Neural cell (in vitro differentiated cells): Measurements from ENCODE around the gene ADAMTSL4. TPM values are rescaled to one million over a fixed set of nuclear protein-coding genes. Genes with fewer than 3 reads are reported as not detected.
"Not testable (repeated sequence)": the region's sequence is repeated elsewhere in the genome, so short reads cannot be mapped to it uniquely, and the experiment has no call there.

Experiments
- H2AFZ ChIP-seq: fragments of 200-600, 300-800 bp; sonication (generic), shearing (Covaris generic); 2 replicates; pipeline ENCODE4 v1.6.0; 2014; ENCODE audit warnings: low read depth, mild to moderate bottlenecking, antibody characterized with exemption, low read length, moderate library complexity
- H3F3A ChIP-seq: fragments of 200-600 bp; shearing (Covaris generic); 2 replicates; pipeline ENCODE4 v1.6.1; 2016; ENCODE audit warnings: mild to moderate bottlenecking, moderate library complexity, mixed read lengths, antibody characterized with exemption, low read length; ENCODE audit not compliant: insufficient read depth, poor library complexity, severe bottlenecking
- H3K27ac ChIP-seq: fragments of 200-600, 300-800 bp; sonication (generic), shearing (Covaris generic); 2 replicates; pipeline ENCODE4 v1.5.1; 2014; ENCODE audit warnings: mild to moderate bottlenecking, low read length, moderate library complexity
- H3K27me3 ChIP-seq: fragments of 300-800, 200-600 bp; sonication (generic), shearing (Covaris generic); 2 replicates; pipeline ENCODE4 v1.6.0; 2014; ENCODE audit warnings: mild to moderate bottlenecking, low read depth, low read length, moderate library complexity; ENCODE audit not compliant: insufficient read depth
- H3K36me3 ChIP-seq: fragments of 300-800, 200-600 bp; sonication (generic), shearing (Covaris generic); 2 replicates; pipeline ENCODE4 v1.5.1; 2014; ENCODE audit warnings: mild to moderate bottlenecking, antibody characterized with exemption, low read length, moderate library complexity; ENCODE audit not compliant: insufficient read depth
- H3K4me2 ChIP-seq: fragments of 300-800, 200-600 bp; sonication (generic), shearing (Covaris generic); 2 replicates; pipeline ENCODE4 v1.6.0; 2014; ENCODE audit warnings: mild to moderate bottlenecking, low read length
- H3K4me3 ChIP-seq: fragments of 300-800, 200-600 bp; sonication (generic), shearing (Covaris generic); 2 replicates; pipeline ENCODE4 v1.5.1; 2014; ENCODE audit warnings: mild to moderate bottlenecking, low read length, moderate library complexity
- H3K79me2 ChIP-seq: fragments of 200-600 bp; shearing (Covaris generic); replicated peaks from 2 replicates; pipeline ENCODE4 v1.6.0; 2014; ENCODE audit warnings: mild to moderate bottlenecking, low read length, moderate library complexity; ENCODE audit not compliant: insufficient read depth
- H3K9ac ChIP-seq: fragments of 300-800, 200-600 bp; sonication (generic), shearing (Covaris generic); 2 replicates; pipeline ENCODE4 v1.6.1; 2016; ENCODE audit warnings: mild to moderate bottlenecking, low read length, mixed read lengths
- H3K9me2 ChIP-seq: fragments of 200-600 bp; shearing (Covaris generic); 2 replicates; pipeline ENCODE4 v1.6.1; 2016; ENCODE audit warnings: mild to moderate bottlenecking, low read length, mixed read lengths; ENCODE audit not compliant: insufficient read depth
- H3K9me3 ChIP-seq: fragments of 200-600, 300-800 bp; sonication (generic), shearing (Covaris generic); 2 replicates; pipeline ENCODE4 v1.6.1; 2016; ENCODE audit warnings: mild to moderate bottlenecking, mixed run types, low read length, moderate library complexity, mixed read lengths
- H4K20me1 ChIP-seq: fragments of 200-600 bp; shearing (Covaris generic); 2 replicates; pipeline ENCODE4 v1.6.1; 2016; ENCODE audit warnings: mild to moderate bottlenecking, mixed run types; ENCODE audit not compliant: insufficient read depth
- EP300 ChIP-seq: fragments of 450-650 bp; conservative IDR thresholded peaks from 2 replicates; pipeline ENCODE4 v1.6.1; 2014; ENCODE audit warnings: antibody characterized with exemption, mild to moderate bottlenecking, moderate library complexity; ENCODE audit not compliant: poor library complexity, severe bottlenecking
- EZH2 ChIP-seq: fragments of 200-600, 300-800 bp; shearing (Covaris generic), sonication (generic); IDR thresholded peaks from 2 replicates; pipeline ENCODE4 v1.6.1; 2014; ENCODE audit warnings: antibody characterized with exemption, low read length, borderline replicate concordance, mild to moderate bottlenecking; ENCODE audit not compliant: insufficient read depth, poor library complexity, severe bottlenecking
- MXI1 ChIP-seq: fragments of 450-650 bp; conservative IDR thresholded peaks from 2 replicates; pipeline ENCODE4 v1.6.1; 2014; ENCODE audit warnings: antibody characterized with exemption, mild to moderate bottlenecking; ENCODE audit not compliant: poor library complexity, severe bottlenecking
- POLR2AphosphoS5 ChIP-seq: IDR thresholded peaks from 2 replicates; pipeline ENCODE4 v1.6.1; 2012
- RAD21 ChIP-seq: fragments of 450-650 bp; conservative IDR thresholded peaks from 2 replicates; pipeline ENCODE4 v1.6.1; 2014; ENCODE audit warnings: antibody characterized with exemption, mild to moderate bottlenecking, moderate library complexity
- SMC3 ChIP-seq: fragments of 450-650 bp; conservative IDR thresholded peaks from 2 replicates; pipeline ENCODE4 v1.6.1; 2014; ENCODE audit warnings: antibody characterized with exemption, mild to moderate bottlenecking, moderate library complexity; ENCODE audit not compliant: poor library complexity
- TAF1 ChIP-seq: IDR thresholded peaks from 2 replicates; pipeline ENCODE4 v1.6.1; 2012; ENCODE audit warnings: low read depth
- polyA plus RNA-seq: library from polyadenylated mRNA; depleted of rRNA; stranded (reverse); fragments of >200 nt; gene quantifications from 2 replicates; pipeline ENCODE4 v1.2.3, GENCODE V29; 2014
- TF ChIP-seq, protein P1 (sequence below): fragments of 450-650 bp; IDR thresholded peaks from 2 replicates; pipeline ENCODE4 v1.5.1; 2014; ENCODE audit warnings: antibody characterized with exemption, mild to moderate bottlenecking, moderate library complexity; ENCODE audit not compliant: poor library complexity, severe bottlenecking
- TF ChIP-seq, protein P2 (sequence below): IDR thresholded peaks from 2 replicates; pipeline ENCODE4 v1.6.1; 2012; ENCODE audit warnings: borderline replicate concordance

The ADAMTSL4 gene
- polyA plus RNA-seq, 1 donor from 2014 or later = not detected

DNA sequence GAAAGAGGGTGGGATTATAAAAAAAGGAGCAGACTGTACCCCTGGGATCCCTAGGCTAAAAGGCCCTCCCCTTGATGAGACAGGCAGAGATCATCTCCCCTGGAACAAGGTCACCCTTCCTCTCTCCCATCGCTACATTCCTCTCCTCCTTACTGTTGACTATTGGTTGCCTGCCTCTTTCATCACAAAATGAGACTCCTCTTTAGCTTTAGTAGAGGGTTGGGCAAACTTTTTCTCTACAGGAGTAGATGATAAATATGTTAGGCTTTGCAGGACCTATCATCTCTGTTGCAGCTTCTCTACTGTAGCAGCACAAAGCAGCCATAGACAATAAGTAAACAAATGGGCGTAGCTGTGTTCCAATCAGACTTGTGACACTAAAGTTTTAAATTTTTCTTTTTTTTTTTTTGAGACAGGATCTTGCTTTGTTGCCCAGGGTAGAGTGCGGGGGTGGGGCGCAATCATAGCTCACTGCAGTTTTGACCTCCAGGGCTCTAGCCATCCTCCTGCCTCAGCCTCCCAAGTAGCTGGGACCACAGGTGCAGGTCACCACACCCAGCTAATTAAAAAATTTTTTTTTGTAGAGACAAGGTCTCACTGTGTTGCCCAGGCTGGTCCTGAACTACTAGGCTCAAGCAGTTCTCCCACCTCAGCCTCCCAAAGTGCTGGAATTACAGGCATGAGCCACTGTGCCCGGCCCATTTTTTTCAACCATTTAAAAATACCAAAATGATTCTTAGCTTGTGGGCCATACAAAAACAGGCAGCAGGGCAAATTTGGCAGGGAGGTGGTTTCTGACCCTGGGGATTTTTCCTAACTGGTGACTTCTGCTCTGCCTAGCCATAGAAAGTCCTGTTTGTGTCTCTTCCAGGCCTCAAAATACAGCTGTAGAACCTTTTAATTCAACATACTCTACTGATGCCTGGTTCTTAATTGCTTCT lies 15.1 kb downstream of the ADAMTSL4 start:
- no peaks in the 10 kb centered on the region for H3K27me3 ChIP-seq
- H3K4me3 ChIP-seq = no peak overlapping the region
- no peaks in the 10 kb centered on the region for H3K9me2 ChIP-seq
- H2AFZ ChIP-seq = no peak overlapping the region
- H3K79me2 ChIP-seq = peaks cover 23% of the 10 kb centered on the region
- no peak overlapping the region for H3K9ac ChIP-seq
- no peak overlapping the region for H3K27ac ChIP-seq
- TF ChIP-seq EZH2 (no peak), TAF1 (no peak), SMC3 (no peak), RAD21 (no peak), MXI1 (no peak), EP300 (no peak), POLR2AphosphoS5 (no peak)
- TF ChIP-seq, protein P1, sequence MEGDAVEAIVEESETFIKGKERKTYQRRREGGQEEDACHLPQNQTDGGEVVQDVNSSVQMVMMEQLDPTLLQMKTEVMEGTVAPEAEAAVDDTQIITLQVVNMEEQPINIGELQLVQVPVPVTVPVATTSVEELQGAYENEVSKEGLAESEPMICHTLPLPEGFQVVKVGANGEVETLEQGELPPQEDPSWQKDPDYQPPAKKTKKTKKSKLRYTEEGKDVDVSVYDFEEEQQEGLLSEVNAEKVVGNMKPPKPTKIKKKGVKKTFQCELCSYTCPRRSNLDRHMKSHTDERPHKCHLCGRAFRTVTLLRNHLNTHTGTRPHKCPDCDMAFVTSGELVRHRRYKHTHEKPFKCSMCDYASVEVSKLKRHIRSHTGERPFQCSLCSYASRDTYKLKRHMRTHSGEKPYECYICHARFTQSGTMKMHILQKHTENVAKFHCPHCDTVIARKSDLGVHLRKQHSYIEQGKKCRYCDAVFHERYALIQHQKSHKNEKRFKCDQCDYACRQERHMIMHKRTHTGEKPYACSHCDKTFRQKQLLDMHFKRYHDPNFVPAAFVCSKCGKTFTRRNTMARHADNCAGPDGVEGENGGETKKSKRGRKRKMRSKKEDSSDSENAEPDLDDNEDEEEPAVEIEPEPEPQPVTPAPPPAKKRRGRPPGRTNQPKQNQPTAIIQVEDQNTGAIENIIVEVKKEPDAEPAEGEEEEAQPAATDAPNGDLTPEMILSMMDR = no peak
- TF ChIP-seq, protein P2, sequence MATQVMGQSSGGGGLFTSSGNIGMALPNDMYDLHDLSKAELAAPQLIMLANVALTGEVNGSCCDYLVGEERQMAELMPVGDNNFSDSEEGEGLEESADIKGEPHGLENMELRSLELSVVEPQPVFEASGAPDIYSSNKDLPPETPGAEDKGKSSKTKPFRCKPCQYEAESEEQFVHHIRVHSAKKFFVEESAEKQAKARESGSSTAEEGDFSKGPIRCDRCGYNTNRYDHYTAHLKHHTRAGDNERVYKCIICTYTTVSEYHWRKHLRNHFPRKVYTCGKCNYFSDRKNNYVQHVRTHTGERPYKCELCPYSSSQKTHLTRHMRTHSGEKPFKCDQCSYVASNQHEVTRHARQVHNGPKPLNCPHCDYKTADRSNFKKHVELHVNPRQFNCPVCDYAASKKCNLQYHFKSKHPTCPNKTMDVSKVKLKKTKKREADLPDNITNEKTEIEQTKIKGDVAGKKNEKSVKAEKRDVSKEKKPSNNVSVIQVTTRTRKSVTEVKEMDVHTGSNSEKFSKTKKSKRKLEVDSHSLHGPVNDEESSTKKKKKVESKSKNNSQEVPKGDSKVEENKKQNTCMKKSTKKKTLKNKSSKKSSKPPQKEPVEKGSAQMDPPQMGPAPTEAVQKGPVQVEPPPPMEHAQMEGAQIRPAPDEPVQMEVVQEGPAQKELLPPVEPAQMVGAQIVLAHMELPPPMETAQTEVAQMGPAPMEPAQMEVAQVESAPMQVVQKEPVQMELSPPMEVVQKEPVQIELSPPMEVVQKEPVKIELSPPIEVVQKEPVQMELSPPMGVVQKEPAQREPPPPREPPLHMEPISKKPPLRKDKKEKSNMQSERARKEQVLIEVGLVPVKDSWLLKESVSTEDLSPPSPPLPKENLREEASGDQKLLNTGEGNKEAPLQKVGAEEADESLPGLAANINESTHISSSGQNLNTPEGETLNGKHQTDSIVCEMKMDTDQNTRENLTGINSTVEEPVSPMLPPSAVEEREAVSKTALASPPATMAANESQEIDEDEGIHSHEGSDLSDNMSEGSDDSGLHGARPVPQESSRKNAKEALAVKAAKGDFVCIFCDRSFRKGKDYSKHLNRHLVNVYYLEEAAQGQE = no peak
- peaks cover 4% of the 10 kb centered on the region for H3F3A ChIP-seq
- H4K20me1 ChIP-seq = no peaks in the 10 kb centered on the region
- no peaks in the 10 kb centered on the region for H3K9me3 ChIP-seq
- no peaks in the 10 kb centered on the region for H3K36me3 ChIP-seq
- H3K4me2 ChIP-seq = no peak overlapping the region

DNA sequence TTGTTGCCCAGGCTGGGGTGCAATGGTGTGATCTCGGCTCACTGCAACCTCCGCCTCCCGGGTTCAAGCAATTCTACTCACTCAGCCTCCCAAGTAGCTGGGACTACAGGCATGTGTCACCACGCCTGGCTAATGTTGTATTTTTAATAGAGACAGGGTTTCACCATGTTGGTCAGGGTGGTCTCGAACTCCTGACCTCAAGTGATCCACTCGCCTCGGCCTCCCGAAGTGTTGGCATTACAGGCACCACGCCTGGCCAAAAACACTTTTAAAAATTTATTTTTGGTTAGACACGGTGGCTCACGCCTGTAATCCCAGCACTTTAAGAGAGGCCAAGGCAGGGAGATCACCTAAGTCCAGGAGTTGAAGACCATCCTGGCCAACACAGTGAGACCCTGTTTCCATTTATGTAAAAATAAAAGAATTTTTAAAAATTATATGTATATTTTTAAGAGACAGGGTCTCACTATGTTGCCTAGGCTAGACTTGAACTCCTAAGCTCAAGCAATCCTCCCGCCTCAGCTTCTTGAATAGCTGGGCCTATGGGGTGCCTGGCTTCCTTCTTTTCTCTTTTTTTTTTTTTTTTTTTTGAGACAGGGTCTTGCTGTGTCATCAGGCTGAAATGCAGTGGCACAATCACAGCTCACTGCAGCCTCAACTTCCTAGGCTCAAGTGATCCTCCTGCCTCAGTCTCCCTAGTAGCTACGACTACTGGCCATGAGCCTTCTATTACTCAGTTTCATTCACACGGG lies 16.2 kb downstream of the ADAMTSL4 start:
- not testable (repeated sequence) for H3K4me3 ChIP-seq, H3K9ac ChIP-seq, H3K27ac ChIP-seq, H4K20me1 ChIP-seq, H3K9me2 ChIP-seq, H3K36me3 ChIP-seq, H3K27me3 ChIP-seq, H3K4me2 ChIP-seq, H3F3A ChIP-seq, H2AFZ ChIP-seq, H3K9me3 ChIP-seq
- H3K79me2 ChIP-seq = peaks cover 23% of the 10 kb centered on the region
